ENCODE results near the gene PNMT. TPM values are rescaled to one million over a fixed set of nuclear protein-coding genes. Genes with fewer than 3 reads are reported as not detected.

PNMT gene
- total and polyA plus RNA-seq, 2 of the 13 experiments (the other 11 are each of a cell fraction or from before 2014, with no cell fraction given), result 0.25 TPM; not detected in 1

GRCh38 chr17:39621523-39622379 is 46.5 kb upstream of the PNMT start (continued):
- TF ChIP-seq ELK4 (CRISPR knock-in tag; IDR thresholded peaks at IDR 0.05; ENCODE audit: borderline replicate concordance) (no peak), SOX6 (IDR thresholded peaks at IDR 0.05) (no peak), SOX6 (CRISPR knock-in tag; IDR thresholded peaks at IDR 0.05) (peak; percentile 38; the same call in 1 of the 2 replicates), GTF2F1 (IDR thresholded peaks at IDR 0.05; ENCODE audit: low read length) (no peak), RAD21 (CRISPR knock-in tag; IDR thresholded peaks at IDR 0.05) (peak; percentile 99), ZNF891 (CRISPR knock-in tag; IDR thresholded peaks at IDR 0.05) (no peak; the same call in 1 of the 2 replicates), ZBTB43 (CRISPR knock-in tag; conservative IDR thresholded peaks at IDR 0.05) (no peak), ZSCAN20 (CRISPR knock-in tag; IDR thresholded peaks at IDR 0.05; ENCODE audit: borderline replicate concordance) (no peak), CEBPZ (IDR thresholded peaks at IDR 0.05; ENCODE audit: low read length) (no peak), NCOA5 (CRISPR knock-in tag; IDR thresholded peaks at IDR 0.05) (no peak), ZBTB46 (CRISPR knock-in tag; IDR thresholded peaks at IDR 0.05; ENCODE audit: borderline replicate concordance) (no peak), ZNF713 (CRISPR knock-in tag; IDR thresholded peaks at IDR 0.05) (0 out of 2 replicates have a peak, but pooled peaks have one; percentile 49), KDM1A (CRISPR knock-in tag; IDR thresholded peaks at IDR 0.05) (no peak), ZBTB37 (CRISPR knock-in tag; IDR thresholded peaks at IDR 0.05) (no peak), FOXJ3 (CRISPR knock-in tag; IDR thresholded peaks at IDR 0.05; ENCODE audit: borderline replicate concordance) (no peak), CEBPG (CRISPR knock-in tag; IDR thresholded peaks at IDR 0.05) (peak; percentile 29; the same call in 1 of the 2 replicates), RFXAP (CRISPR knock-in tag; IDR thresholded peaks at IDR 0.05; ENCODE audit: borderline replicate concordance) (peak; percentile 87; the same call in 1 of the 2 replicates), ZNF576 (CRISPR knock-in tag; IDR thresholded peaks at IDR 0.05) (no peak), KLF16 (CRISPR knock-in tag; IDR thresholded peaks at IDR 0.05) (peak in 1 of 2 experiments; percentile 89; a peak in 2 of 4 replicates)
